Activated CD4-positive, CD25-positive, alpha-beta regulatory T cell treated with anti-CD3 and anti-CD28 coated beads, Interleukin-2, amount 50 U/mL, for 24 hours (primary cell): ENCODE results near the gene SEC24B.
"Not testable (repeated sequence)": the region's sequence is repeated elsewhere in the genome, so short reads cannot be mapped to it uniquely, and the experiment has no call there.

ENCODE experiments used
- ATAC-seq, 2 donors: fragments of 150-1000 bp; cut with Tn5 transposase; one replicate each; pipeline ENCODE4 v1.10.0; 2021; ENCODE audit warnings: mild to moderate bottlenecking in 1 of 2, moderate library complexity in 1 of 2

SEC24B gene

GRCh38 chr4:109511414-109511813 is 77.8 kb downstream of the SEC24B start:
- no peak for ATAC-seq

DNA sequence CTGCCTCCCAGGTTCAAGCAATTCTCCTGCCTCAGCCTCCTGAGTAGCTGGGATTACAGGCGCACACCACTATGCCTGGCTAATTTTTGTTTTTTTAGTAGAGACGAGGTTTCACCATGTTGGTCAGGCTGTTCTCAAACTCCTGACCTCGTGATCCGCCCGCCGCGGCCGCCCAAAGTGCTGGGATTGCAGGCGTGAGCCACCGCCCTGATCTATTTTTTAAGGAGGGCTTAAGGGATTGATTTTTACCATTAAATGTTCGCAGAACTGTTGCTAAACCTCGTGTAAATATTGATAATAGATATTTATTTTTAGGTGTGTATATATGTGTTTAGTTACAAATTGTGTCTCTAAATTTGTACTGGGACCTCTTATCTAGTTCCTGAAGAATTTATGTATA is 79.8 kb downstream of the SEC24B start:
- not testable (repeated sequence) for ATAC-seq

GRCh38 chr4:109532182-109532581 is 98.6 kb downstream of the SEC24B start:
- ATAC-seq: no peak

- no peak for ATAC-seq
Measured at GRCh38 chr4:109545401-109545800, 111.8 kb downstream of the SEC24B start.

DNA sequence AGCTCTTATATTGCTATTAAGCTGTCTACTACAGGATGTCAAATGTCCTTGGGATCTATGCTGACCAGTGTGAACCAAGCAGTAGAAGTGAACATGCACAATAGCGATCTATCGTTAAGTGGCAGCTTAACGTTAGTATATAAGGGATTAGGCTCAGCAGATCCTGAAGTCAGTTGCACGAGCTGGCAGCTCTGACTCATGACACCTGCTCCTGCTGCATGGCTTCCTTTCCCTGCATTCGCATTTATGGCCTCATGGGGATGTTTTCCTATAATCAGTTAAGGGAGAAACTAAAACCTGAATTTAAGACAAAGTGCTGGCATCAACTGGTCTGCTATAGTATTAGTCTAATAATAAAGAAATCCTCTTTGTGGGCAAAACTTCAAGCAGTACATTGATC is 113.8 kb downstream of the SEC24B start:
- no peak for ATAC-seq

GRCh38 chr4:109548655-109549054 is 115.0 kb downstream of the SEC24B start:
- ATAC-seq: peak; percentile 68 to 72

DNA sequence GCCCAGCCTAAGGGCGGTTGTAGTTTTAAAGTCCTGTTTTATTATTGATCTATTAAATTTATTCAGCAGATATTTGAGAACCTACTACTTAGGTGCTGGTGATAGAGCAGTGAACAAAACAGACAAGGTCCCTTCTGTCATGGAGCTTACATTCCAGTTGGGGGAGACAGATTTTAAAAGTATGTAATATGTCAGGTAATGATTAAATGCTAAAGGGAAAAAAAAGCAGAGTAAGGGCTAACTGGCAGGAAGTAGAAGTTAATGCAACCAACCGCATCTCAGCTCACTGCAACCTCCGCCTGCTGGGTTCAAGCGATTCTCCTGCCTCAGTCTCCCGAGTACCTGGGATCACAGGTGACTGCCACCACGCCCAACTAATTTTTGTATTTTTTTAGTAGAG is 118.6 kb downstream of the SEC24B start:
- no peak for ATAC-seq

DNA sequence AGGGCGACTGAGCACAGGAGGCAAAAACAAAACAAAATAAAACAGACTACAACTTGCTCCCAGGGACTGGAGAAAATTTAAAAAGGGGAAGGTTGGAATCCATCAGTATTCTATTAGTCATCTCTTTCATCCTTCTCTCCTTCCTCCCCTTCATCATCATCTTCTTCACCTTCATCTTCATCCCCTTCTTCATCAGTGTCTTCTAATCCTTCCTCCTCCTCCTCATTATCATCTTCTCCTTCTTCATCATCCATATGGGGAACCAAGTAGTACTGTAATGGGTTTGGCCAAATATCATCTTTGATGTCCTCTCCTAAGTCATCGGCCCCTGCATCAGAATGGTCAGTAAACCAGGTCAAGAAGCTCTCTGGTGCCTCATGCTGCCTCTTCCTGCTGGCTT is 119.5 kb downstream of the SEC24B start:
- ATAC-seq: no peak

GRCh38 chr4:109554971-109555370 is 121.4 kb downstream of the SEC24B start:
- no peak for ATAC-seq

DNA sequence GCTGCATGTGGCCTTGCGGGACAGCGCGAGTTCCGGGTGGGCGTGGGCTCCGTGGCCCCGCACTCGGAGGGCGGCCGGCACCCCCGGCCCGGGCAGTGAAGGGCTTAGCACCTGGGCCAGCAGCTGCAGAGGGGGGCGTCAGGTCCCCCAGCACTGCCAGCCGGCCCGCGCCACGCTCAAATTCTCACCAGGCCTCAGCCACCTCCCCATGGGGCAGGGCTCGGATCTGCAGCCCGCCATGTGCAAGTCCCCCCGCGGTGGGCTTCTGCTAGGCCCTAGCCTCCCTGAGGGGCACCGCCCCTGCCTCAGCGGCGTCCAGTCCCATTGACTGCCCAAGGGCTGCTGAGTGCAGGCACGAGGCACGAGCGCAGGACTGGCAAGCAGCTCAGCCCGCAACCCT is 123.8 kb downstream of the SEC24B start:
- ATAC-seq: no peak

DNA sequence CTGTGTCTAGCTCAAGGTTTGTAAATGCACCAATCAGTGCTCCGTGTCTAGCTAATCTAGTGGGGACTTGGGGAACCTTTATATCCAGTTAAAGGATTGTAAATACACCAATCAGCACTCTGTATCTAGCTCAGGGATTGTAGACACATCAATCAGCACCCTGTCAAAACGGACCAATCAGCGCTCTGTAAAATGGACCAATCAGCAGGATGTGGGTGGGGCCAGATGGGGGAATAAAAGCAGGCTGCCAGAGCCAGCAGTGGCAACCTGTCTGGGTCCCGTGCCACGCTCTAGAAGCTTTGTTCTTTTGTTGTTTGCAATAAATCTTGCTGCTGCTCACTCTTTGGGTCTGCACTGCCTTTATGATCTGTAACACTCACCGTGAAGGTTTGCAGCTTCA is 124.5 kb downstream of the SEC24B start:
- not testable (repeated sequence) for ATAC-seq

- ATAC-seq: peak; percentile 12 to 22
Measured at GRCh38 chr4:109559625-109559982, 126.0 kb downstream of the SEC24B start.

DNA sequence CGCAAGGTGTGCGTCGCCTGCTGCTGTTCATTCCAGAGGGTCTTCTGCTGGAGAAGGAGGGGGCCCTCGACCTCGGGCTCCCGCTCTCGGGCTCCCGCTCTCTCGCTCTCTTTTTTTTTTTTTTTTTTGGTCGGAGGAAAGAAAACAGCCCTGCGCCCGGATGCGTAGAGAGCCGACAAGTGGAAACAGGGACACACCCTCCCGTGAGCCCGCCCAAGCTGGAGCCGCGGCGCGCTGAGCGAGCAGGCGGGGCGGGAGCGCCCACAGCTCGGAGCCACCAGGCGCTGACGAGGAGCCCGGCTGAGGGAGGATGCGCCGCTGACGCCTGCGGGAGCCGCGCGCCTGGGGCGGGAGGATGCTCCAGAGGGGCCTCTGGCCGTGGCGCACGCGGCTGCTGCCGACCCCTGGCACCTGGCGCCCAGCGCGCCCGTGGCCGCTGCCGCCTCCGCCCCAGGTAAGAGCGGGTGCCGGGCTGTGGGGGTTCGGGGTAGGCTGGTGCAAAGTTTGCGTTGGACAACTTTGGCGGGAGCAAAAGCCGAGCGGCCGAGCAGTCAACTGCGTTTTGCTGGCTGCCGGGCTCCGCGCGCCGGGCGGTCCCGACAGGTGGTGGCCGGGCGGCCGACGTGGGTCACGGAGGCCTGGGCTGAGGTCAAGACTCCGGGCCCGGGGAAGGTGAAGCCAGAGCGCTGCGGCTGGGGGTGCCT is 126.5 kb downstream of the SEC24B start, which contains the start of gene MCUB:
MCUB (plus strand) TSS at position 264 of the 704 bp plus-strand sequence; CDS start at position 356, 92 bp downstream.
- ATAC-seq: peak; percentile 91 to 92

DNA sequence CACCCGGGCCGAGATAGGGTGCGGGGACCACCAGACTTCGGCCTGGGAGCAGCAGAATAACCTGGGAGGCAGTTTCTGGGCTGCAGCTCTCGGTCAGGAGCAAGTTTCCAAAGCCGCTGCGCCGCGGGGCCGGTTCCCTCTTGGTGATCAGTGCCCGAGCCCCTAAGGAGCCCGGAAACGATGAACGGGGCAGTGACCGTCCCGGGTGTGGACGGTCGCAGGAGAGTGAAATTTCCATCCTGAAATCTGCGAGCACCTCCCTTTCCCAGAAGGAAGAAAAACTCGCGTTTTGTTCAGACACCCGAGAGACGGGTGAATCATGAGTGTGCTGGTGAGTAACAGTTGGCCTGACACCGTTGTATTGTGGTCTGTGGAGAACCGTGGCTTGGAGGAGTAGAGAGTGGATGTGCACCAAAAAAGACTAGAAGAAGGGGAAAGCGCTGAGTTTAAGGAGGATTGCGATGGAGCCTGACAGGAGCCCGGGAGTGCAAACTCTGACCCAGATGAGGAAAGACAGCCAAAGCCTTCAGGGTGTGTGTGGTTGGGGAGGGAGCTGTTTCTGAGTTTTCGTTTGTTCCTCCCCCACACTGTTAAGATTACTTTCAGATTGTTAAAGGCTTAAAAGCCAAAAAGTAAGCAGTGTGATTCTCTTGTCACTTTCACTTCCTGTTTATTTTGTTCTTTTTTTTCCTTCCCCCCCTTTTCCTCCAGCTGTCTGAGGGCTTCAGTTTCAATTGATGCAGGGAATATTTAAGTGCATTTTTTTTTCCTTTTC is 127.3 kb downstream of the SEC24B start:
- ATAC-seq: peak; percentile 74 to 76

DNA sequence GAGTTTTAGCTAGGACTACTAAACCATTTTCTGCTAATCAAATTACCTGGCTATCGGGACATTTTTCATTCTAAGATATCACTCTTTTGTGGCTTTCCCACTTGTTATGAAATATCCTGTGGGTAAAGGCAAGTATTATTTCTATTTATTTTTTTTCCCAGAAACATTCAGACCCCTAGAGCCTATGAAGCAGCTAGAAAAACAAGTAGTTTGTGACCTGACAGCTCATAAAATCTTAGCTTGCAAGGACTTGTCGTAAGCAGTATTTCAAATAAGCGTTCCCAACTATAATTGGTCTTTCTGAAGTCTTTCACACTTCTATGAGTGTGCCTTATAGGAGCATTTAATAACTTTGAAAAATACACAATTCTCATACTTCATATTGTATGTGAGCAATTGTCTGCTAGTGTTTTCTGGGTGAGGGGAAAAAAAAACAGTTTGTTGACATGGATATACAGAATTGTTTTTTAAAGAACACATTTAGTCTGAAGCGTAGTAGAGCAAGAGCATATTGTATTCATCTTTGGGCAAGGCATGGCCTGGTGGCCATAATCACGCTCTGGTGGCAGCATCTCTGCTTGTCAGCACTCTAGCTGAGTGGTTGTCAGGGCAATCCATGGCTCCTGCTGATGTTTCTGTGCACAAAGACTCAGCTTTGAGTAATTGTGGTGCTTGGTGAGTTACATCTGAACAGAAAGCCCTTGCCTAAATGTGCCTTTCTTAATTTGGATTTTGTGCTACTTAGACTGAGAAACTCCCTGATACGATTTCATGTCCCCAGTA is 129.0 kb downstream of the SEC24B start:
- ATAC-seq: no peak

DNA sequence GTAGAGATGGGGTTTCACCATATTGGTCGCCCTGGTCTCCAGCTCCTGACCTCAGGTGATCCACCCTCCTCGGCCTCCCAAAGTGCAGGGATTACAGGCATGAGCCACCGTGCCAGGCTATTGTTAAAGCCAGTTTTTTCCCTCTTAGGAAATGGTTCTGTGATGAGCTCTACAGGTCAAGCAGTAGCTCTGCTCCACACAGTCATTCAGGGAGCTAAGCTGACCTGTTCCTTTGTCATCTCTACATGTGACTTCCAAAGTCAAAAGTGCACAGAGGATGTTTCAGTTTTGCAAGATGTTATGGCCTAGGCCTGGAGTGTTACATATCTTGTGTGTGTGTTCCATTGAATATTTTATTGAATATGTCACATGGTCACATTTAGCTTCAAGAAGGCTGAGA is 137.9 kb downstream of the SEC24B start:
- ATAC-seq: peak in 1 of 2 donors; percentile 20

GRCh38 chr4:109572154-109572553 is 138.5 kb downstream of the SEC24B start:
- no peak for ATAC-seq

GRCh38 chr4:109574443-109574850 is 140.8 kb downstream of the SEC24B start:
- ATAC-seq: peak in 1 of 2 donors; percentile 30

- ATAC-seq: peak; percentile 52 to 69
Measured at GRCh38 chr4:109574931-109575804, 141.6 kb downstream of the SEC24B start.

GRCh38 chr4:109576462-109576861 is 142.8 kb downstream of the SEC24B start:
- ATAC-seq: no peak

DNA sequence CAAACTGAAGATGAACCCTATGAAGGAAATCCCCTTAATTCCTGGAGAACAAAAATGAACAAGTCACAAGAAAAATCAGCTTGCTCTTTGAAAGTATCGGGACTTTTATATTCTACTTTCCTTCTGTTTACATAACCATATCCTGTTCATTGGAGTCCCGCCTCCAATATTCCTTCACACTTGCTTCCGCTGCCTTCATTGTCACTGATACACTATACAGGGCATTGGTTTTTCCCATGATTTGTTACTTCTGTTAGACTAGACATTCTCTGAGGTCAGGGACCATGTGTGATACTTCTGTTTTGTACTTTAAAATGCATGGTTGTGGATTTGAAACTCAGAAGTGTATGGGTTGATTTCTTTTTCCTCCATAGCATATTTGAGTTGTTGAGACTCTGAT is 145.2 kb downstream of the SEC24B start:
- ATAC-seq: no peak

- ATAC-seq: not testable (repeated sequence)
Measured at GRCh38 chr4:109579997-109580396, 146.4 kb downstream of the SEC24B start.
